ENCODE data around the gene SULT4A1.

GRCh38 chr22:43845981-43846380, 16.3 kb downstream of the SULT4A1 start:
- TF ChIP-seq POLR2AphosphoS5 (IDR thresholded peaks at IDR 0.05; ENCODE audit: low read depth) (no peak), SPI1 (IDR thresholded peaks at IDR 0.05; ENCODE audit: borderline replicate concordance, low read depth) (no peak), GABPA (IDR thresholded peaks at IDR 0.05; ENCODE audit: low read depth) (no peak), REST (IDR thresholded peaks at IDR 0.05; ENCODE audit: insufficient replicate concordance, low read depth) (no peak)
- TF ChIP-seq, protein P1, sequence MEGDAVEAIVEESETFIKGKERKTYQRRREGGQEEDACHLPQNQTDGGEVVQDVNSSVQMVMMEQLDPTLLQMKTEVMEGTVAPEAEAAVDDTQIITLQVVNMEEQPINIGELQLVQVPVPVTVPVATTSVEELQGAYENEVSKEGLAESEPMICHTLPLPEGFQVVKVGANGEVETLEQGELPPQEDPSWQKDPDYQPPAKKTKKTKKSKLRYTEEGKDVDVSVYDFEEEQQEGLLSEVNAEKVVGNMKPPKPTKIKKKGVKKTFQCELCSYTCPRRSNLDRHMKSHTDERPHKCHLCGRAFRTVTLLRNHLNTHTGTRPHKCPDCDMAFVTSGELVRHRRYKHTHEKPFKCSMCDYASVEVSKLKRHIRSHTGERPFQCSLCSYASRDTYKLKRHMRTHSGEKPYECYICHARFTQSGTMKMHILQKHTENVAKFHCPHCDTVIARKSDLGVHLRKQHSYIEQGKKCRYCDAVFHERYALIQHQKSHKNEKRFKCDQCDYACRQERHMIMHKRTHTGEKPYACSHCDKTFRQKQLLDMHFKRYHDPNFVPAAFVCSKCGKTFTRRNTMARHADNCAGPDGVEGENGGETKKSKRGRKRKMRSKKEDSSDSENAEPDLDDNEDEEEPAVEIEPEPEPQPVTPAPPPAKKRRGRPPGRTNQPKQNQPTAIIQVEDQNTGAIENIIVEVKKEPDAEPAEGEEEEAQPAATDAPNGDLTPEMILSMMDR (IDR thresholded peaks at IDR 0.05; ENCODE audit: insufficient read depth, low read length), result no peak
